ENCODE results near the gene ICAM4. TPM values are rescaled to one million over a fixed set of nuclear protein-coding genes. Genes with fewer than 3 reads are reported as not detected.

Gene ICAM4
- polyA plus RNA-seq, 3 donors: 5.5 to 17.3 (median 11.2) TPM

DNA sequence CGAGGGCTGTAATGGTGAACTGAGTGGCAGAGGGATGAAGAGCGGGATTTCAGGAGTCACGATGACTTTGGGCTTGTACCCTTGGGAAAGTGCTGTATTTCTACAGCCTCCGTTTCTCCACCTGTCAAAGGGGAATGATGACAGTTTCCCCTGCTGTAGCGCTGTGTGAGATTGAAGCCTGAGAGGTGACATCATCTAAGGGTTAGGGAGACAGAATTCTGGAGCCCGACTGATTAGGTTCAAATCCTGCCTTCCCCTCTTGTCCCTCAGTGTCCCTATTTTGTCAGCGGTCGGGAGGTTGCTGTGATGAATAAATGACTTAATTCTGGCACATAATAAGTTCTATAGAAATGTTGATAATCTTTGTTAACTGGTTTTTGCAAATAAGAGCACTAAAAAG, 34.0 kb upstream of the ICAM4 start:
- H3K27ac Mint-ChIP-seq: peak overlapping the region in 6 of 7 donors; percentile 53 to 99 (median 93)
- Histone ChIP-seq H3K9ac (ENCODE audit: insufficient read depth, low read length, poor library complexity, severe bottlenecking) (peak overlapping the region; percentile 74), H3K4me1 (ENCODE audit: control insufficient read depth in 1 of 2, insufficient read depth in 2 of 2, low read length in 2 of 2) (peaks cover 16 to 28% of the 10 kb centered on the region in 2 donors), H3K4me2 (replicated peaks; ENCODE audit: extremely low read depth, low read length, poor library complexity, severe bottlenecking) (peak overlapping the region; percentile 94), H4K20me1 (ENCODE audit: insufficient read depth, low read length) (no peaks in the 10 kb centered on the region), H3K27me3 (ENCODE audit: control insufficient read depth in 2 of 2, insufficient read depth in 2 of 2, low read length in 2 of 2) (no peaks in the 10 kb centered on the region), H3K79me2 (ENCODE audit: insufficient read depth, low read length) (peaks cover 20% of the 10 kb centered on the region), H2AFZ (ENCODE audit: insufficient read depth, low read depth, low read length, poor library complexity, severe bottlenecking) (peak overlapping the region; percentile 89), H3K4me3 (replicated peaks in 1 of 3; ENCODE audit: low read depth in 2 of 3, low read length in 3 of 3) (peak overlapping the region; percentile 56 to 98 (median 86)), H3K27ac (ENCODE audit: low read depth in 1 of 2, low read length in 2 of 2) (peak overlapping the region; percentile 47 to 88), H3K36me3 (replicated peaks in 1 of 2; ENCODE audit: control insufficient read depth in 1 of 2, insufficient read depth in 2 of 2, low read length in 2 of 2) (peaks cover 35 to 36% of the 10 kb centered on the region in 2 donors), H3K9me3 (replicated peaks in 1 of 2; ENCODE audit: control insufficient read depth in 1 of 2, insufficient read depth in 1 of 2, low read length in 2 of 2) (no peaks in the 10 kb centered on the region)
- intact Hi-C loops (cut with micrococcal nuclease): loop anchor here (5.0 kb wide), 5 partner anchors 55 to 320 kb away; partner anchors contain the start of genes CDKN2D (in 1 of the 2), DNMT1 (in 1 of the 2) and KRI1 (in 1 of the 2)
- H3K9me3 Mint-ChIP-seq: peaks cover 0 to under 1% (median 0%) of the 10 kb centered on the region in 7 donors
- no peak for DNase-seq
- TF ChIP-seq, protein P1, sequence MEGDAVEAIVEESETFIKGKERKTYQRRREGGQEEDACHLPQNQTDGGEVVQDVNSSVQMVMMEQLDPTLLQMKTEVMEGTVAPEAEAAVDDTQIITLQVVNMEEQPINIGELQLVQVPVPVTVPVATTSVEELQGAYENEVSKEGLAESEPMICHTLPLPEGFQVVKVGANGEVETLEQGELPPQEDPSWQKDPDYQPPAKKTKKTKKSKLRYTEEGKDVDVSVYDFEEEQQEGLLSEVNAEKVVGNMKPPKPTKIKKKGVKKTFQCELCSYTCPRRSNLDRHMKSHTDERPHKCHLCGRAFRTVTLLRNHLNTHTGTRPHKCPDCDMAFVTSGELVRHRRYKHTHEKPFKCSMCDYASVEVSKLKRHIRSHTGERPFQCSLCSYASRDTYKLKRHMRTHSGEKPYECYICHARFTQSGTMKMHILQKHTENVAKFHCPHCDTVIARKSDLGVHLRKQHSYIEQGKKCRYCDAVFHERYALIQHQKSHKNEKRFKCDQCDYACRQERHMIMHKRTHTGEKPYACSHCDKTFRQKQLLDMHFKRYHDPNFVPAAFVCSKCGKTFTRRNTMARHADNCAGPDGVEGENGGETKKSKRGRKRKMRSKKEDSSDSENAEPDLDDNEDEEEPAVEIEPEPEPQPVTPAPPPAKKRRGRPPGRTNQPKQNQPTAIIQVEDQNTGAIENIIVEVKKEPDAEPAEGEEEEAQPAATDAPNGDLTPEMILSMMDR (IDR thresholded peaks at IDR 0.05): no peak
- peaks cover 0 to 1% (median 0%) of the 10 kb centered on the region in 3 donors for H3K27me3 Mint-ChIP-seq (ENCODE audit: low read depth in 3 of 3)
- WGBS (ENCODE audit: insufficient coverage): 0% methylated on average over 1 of the region's 8 CpGs
- H3K4me3 Mint-ChIP-seq: peak overlapping the region; percentile 96 to 97
- peaks cover 12% of the 10 kb centered on the region for H3K4me1 Mint-ChIP-seq
- peaks cover 33 to 41% of the 10 kb centered on the region in 2 donors for H3K36me3 Mint-ChIP-seq

DNA sequence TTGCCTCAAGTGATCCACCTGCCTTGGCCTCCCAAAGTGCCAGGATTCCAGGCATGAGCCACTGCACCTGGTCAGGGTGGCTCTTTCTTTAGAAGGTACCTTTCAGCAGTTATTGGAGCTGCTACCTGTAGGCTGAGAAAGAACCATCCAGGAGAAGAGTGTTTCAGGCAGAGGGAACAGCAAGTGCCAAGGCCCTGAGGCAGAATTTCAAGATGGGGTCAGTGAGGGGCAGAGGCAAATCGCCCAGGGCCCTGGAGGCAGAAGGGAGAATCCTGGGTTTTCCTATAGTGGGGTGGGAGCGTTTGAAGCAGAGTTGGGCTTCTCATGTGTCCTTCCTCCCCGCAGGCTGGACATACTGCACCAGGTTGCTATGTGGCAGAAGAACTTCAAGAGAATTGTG, 32.5 kb upstream of the ICAM4 start:
- Mint-ChIP-seq H3K9me3 (peaks cover 0 to 2% (median 0%) of the 10 kb centered on the region in 7 donors), H3K27me3 (ENCODE audit: low read depth in 3 of 3) (peaks cover 0 to 1% (median 0%) of the 10 kb centered on the region in 3 donors), H3K36me3 (peaks cover 45 to 53% of the 10 kb centered on the region in 2 donors), H3K4me3 (no peak overlapping the region), H3K4me1 (peaks cover 13% of the 10 kb centered on the region), H3K27ac (peak overlapping the region in 3 of 7 donors; percentile 40 to 65 (median 43))
- intact Hi-C loops (cut with micrococcal nuclease): loop anchor here (5.0 kb wide), 5 partner anchors 57 to 322 kb away; partner anchors contain the start of genes CDKN2D (in 1 of the 2), DNMT1 (in 1 of the 2) and KRI1 (in 1 of the 2)
- Histone ChIP-seq H3K4me2 (replicated peaks; ENCODE audit: extremely low read depth, low read length, poor library complexity, severe bottlenecking) (no peak overlapping the region), H2AFZ (ENCODE audit: insufficient read depth, low read depth, low read length, poor library complexity, severe bottlenecking) (no peak overlapping the region), H3K4me1 (ENCODE audit: control insufficient read depth in 1 of 2, insufficient read depth in 2 of 2, low read length in 2 of 2) (peaks cover 16 to 28% of the 10 kb centered on the region in 2 donors), H3K36me3 (replicated peaks in 1 of 2; ENCODE audit: control insufficient read depth in 1 of 2, insufficient read depth in 2 of 2, low read length in 2 of 2) (peaks cover 46 to 47% of the 10 kb centered on the region in 2 donors), H3K79me2 (ENCODE audit: insufficient read depth, low read length) (peaks cover 20% of the 10 kb centered on the region), H3K9me3 (replicated peaks in 1 of 2; ENCODE audit: control insufficient read depth in 1 of 2, insufficient read depth in 1 of 2, low read length in 2 of 2) (no peaks in the 10 kb centered on the region), H3K4me3 (replicated peaks in 1 of 3; ENCODE audit: low read depth in 2 of 3, low read length in 3 of 3) (no peak overlapping the region), H3K27ac (ENCODE audit: low read depth in 1 of 2, low read length in 2 of 2) (no peak overlapping the region), H3K9ac (ENCODE audit: insufficient read depth, low read length, poor library complexity, severe bottlenecking) (no peak overlapping the region), H3K27me3 (ENCODE audit: control insufficient read depth in 2 of 2, insufficient read depth in 2 of 2, low read length in 2 of 2) (no peaks in the 10 kb centered on the region), H4K20me1 (ENCODE audit: insufficient read depth, low read length) (peaks cover 14% of the 10 kb centered on the region)
- DNase-seq: no peak
- TF ChIP-seq, protein P1 (IDR thresholded peaks at IDR 0.05): no peak
- WGBS (ENCODE audit: insufficient coverage): 93% methylated on average over 3 of the region's 3 CpGs

Measured in CD14-positive monocyte (primary cell).